Fibroblast of the aortic adventitia (primary cell): ENCODE results near the gene TOLLIP. TPM values are rescaled to one million over a fixed set of nuclear protein-coding genes. Genes with fewer than 3 reads are reported as not detected.
"Not testable (repeated sequence)": the region's sequence is repeated elsewhere in the genome, so short reads cannot be mapped to it uniquely, and the experiment has no call there.

Experiments
- DNase-seq: peaks from one replicate; pipeline ENCODE4 v3.0.0-alpha.2; 2010; ENCODE audit warnings: low read depth
- H3K4me3 ChIP-seq: 2 replicates; pipeline ENCODE4 v1.5.1; 2011; ENCODE audit warnings: low read depth, mild to moderate bottlenecking, control low read depth, low read length, moderate library complexity
- total RNA-seq: library from RNA; depleted of rRNA; stranded (reverse); fragments of >200 nt; gene quantifications from 2 replicates; pipeline ENCODE4 v1.2.3, GENCODE V29; 2012; ENCODE audit warnings: low replicate concordance
- TF ChIP-seq, protein P1 (sequence below): IDR thresholded peaks from 2 replicates; pipeline ENCODE4 v1.5.1; 2011; ENCODE audit warnings: mild to moderate bottlenecking, low read length, control low read depth, inconsistent platforms; ENCODE audit not compliant: insufficient read depth

Gene TOLLIP
- total RNA-seq = 18.3 and 25.4 TPM in 2 replicates

GRCh38 chr11:1309498-1310317 is at the start of gene TOLLIP:
TSS of gene TOLLIP (minus strand) at chr11:1309632. CDS start at chr11:1309498, 134 bp downstream.
- DNase-seq = peak; percentile 90
- TF ChIP-seq, protein P1, sequence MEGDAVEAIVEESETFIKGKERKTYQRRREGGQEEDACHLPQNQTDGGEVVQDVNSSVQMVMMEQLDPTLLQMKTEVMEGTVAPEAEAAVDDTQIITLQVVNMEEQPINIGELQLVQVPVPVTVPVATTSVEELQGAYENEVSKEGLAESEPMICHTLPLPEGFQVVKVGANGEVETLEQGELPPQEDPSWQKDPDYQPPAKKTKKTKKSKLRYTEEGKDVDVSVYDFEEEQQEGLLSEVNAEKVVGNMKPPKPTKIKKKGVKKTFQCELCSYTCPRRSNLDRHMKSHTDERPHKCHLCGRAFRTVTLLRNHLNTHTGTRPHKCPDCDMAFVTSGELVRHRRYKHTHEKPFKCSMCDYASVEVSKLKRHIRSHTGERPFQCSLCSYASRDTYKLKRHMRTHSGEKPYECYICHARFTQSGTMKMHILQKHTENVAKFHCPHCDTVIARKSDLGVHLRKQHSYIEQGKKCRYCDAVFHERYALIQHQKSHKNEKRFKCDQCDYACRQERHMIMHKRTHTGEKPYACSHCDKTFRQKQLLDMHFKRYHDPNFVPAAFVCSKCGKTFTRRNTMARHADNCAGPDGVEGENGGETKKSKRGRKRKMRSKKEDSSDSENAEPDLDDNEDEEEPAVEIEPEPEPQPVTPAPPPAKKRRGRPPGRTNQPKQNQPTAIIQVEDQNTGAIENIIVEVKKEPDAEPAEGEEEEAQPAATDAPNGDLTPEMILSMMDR = peak; percentile 31
- H3K4me3 ChIP-seq = peak within 1 kb of the TSS; percentile 74

DNA sequence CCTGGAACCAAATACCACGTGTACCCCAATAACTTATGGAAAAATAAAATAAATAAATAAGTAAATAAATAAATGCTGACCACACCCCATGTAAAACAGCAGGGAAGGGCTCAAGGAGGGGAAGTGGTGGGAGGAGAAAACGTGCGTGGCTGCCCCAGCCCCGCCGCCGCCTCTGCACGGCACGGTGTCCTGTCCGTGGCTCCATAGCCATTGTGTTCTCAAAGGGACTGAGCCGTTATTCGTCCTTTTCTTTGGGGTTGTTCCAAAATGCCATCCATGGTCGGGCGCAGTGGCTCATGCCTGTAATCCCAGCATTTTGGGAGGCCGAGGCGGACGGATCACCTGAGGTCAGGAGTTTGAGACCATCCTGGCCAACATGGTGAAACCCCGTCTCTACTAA is 49.5 kb upstream of the TOLLIP start:
- DNase-seq, H3K4me3 ChIP-seq: not testable (repeated sequence)

- peak; percentile 11 for DNase-seq
- H3K4me3 ChIP-seq = no peak overlapping the region
- TF ChIP-seq, protein P1 = no peak
Measured at GRCh38 chr11:1358286-1358685, 48.9 kb upstream of the TOLLIP start.

- no peak for DNase-seq
- H3K4me3 ChIP-seq = no peak overlapping the region
- TF ChIP-seq, protein P1 = no peak
Measured at GRCh38 chr11:1356478-1356960, 47.1 kb upstream of the TOLLIP start.

DNA sequence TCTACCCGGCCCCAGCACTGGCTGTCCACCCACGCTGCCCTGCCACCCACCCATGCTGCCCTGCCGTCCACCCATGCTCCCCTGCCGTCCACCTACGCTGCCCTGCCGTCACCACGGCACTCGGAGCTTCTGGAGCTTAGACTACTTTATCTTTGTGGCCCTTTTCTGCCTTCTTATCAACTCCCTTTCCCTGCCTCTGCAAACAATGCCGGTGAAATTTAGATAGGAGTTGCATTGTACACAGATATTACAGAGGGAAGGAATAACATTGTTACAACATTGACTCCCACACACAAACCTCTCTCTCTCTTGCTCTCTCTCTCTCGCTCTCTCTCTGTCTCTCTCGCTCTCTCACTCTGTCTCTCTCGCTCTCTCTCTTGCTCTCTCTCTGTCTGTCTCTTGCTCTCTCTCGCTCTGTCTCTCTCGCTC is 46.6 kb upstream of the TOLLIP start:
- TF ChIP-seq, protein P1 = no peak
- no peak overlapping the region for H3K4me3 ChIP-seq
- DNase-seq = peak; percentile 15

- H3K4me3 ChIP-seq = no peak overlapping the region
- TF ChIP-seq, protein P1 = no peak
- no peak for DNase-seq
Measured at GRCh38 chr11:1354125-1354938, 44.9 kb upstream of the TOLLIP start.
